ENCODE measurements around the gene PLEKHA4. TPM values are rescaled to one million over a fixed set of nuclear protein-coding genes. Genes with fewer than 3 reads are reported as not detected.

PLEKHA4 gene
- total and polyA plus RNA-seq, 9 of the 15 experiments (the other 6 are each of a cell fraction or from before 2014, with no cell fraction given): 0.07 to 30.8 (median 11.4) TPM

DNA sequence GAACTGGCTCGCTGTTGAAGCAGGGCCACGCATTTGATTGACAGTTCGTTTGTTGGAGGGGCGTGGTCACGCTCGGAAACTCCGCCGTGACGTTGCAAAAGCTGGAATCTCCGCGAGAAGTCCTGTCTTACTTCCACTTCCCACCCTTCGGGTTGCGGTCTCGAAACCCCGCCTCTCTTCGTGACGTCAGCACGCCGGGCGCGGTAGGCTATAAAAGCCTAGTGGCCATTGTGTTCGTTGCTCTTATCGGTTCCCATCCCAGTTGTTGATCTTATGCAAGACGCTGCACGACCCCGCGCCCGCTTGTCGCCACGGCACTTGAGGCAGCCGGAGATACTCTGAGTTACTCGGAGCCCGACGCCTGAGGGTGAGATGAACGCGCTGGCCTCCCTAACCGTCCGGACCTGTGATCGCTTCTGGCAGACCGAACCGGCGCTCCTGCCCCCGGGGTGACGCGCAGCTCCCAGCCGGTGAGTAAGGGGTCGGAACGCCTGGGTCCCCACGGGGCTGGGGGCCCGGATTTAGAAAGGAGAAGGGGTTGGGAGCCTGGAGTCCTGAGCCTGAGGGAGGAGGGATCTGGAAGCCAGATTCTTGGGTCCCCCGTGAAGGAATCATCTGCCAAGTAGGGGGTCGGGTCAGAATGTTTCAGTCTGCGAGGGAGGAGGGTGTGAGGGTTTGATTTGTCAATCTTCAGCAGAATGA, 3.9 kb upstream of the PLEKHA4 start, which contains the start of gene PPP1R15A (continued):
- no peak for TF ChIP-seq ZNF318 (IDR thresholded peaks at IDR 0.05; ENCODE audit: borderline replicate concordance in 1 of 2, low read depth in 1 of 2)
- TF ChIP-seq, protein P1, sequence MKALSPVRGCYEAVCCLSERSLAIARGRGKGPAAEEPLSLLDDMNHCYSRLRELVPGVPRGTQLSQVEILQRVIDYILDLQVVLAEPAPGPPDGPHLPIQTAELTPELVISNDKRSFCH (CRISPR knock-in tag; IDR thresholded peaks at IDR 0.05): no peak
- TF ChIP-seq, protein P1 (tag; IDR thresholded peaks at IDR 0.05): peak; percentile 79
- peak; percentile 76 for TF ChIP-seq SMAD4 (CRISPR knock-in tag; conservative IDR thresholded peaks at IDR 0.05)
- TF ChIP-seq SMARCA5 (IDR thresholded peaks at IDR 0.05): peak; percentile 48; the same call in 1 of the 2 replicates
- peak; percentile 28; the same call in 1 of the 2 replicates for TF ChIP-seq HCFC1 (IDR thresholded peaks at IDR 0.05; ENCODE audit: low read depth, low read length)
- no peak; the same call in 1 of the 2 replicates for TF ChIP-seq ZBTB17 (CRISPR knock-in tag; IDR thresholded peaks at IDR 0.05)
- no peak for TF ChIP-seq HNRNPH1 (optimal IDR thresholded peaks at IDR 0.05; ENCODE audit: low read depth, low read length)
- peak; percentile 60 for TF ChIP-seq PRPF4 (IDR thresholded peaks at IDR 0.05; ENCODE audit: insufficient read depth, low read depth, low read length, poor library complexity, severe bottlenecking)
- peak in 1 of 2 experiments; percentile 82; a peak in 2 of 4 replicates for TF ChIP-seq CSDE1 (IDR thresholded peaks at IDR 0.05)
- TF ChIP-seq NFIC (IDR thresholded peaks at IDR 0.05): peak; percentile 67
- peak; percentile 21 to 49; a peak in 3 of 4 replicates for TF ChIP-seq ARNT (IDR thresholded peaks at IDR 0.05)
- peak; percentile 54; the same call in 1 of the 2 replicates for TF ChIP-seq NR2C2 (CRISPR knock-in tag; IDR thresholded peaks at IDR 0.05)
- peak; percentile 39 for TF ChIP-seq NR2C2 (tag; IDR thresholded peaks at IDR 0.05)
- TF ChIP-seq XRCC5 (IDR thresholded peaks at IDR 0.05; ENCODE audit: low read depth, low read length): no peak; the same call in 1 of the 2 replicates
- peak; percentile 92; the same call in 1 of the 2 replicates for TF ChIP-seq ESRRA (IDR thresholded peaks at IDR 0.05; ENCODE audit: borderline replicate concordance, low read depth)
- 0 out of 2 replicates have a peak, but pooled peaks have one; percentile 84 for TF ChIP-seq RBM14 (IDR thresholded peaks at IDR 0.05; ENCODE audit: borderline replicate concordance, insufficient read depth, low read depth, low read length)
- no peak for TF ChIP-seq PYGO2 (tag; IDR thresholded peaks at IDR 0.05)
- peak; percentile 62; the same call in 1 of the 2 replicates for TF ChIP-seq ZBTB1 (CRISPR knock-in tag; IDR thresholded peaks at IDR 0.05; ENCODE audit: borderline replicate concordance, low read depth)
- no peak for TF ChIP-seq RBM25 (IDR thresholded peaks at IDR 0.05; ENCODE audit: low read depth, low read length, severe bottlenecking)
